ENCODE data around the gene OAS2.
A peak's percentile ranks its signal among the peaks of the same experiment; 100 is the strongest.

Gene OAS2, protein sequence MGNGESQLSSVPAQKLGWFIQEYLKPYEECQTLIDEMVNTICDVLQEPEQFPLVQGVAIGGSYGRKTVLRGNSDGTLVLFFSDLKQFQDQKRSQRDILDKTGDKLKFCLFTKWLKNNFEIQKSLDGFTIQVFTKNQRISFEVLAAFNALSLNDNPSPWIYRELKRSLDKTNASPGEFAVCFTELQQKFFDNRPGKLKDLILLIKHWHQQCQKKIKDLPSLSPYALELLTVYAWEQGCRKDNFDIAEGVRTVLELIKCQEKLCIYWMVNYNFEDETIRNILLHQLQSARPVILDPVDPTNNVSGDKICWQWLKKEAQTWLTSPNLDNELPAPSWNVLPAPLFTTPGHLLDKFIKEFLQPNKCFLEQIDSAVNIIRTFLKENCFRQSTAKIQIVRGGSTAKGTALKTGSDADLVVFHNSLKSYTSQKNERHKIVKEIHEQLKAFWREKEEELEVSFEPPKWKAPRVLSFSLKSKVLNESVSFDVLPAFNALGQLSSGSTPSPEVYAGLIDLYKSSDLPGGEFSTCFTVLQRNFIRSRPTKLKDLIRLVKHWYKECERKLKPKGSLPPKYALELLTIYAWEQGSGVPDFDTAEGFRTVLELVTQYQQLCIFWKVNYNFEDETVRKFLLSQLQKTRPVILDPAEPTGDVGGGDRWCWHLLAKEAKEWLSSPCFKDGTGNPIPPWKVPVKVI

DNA sequence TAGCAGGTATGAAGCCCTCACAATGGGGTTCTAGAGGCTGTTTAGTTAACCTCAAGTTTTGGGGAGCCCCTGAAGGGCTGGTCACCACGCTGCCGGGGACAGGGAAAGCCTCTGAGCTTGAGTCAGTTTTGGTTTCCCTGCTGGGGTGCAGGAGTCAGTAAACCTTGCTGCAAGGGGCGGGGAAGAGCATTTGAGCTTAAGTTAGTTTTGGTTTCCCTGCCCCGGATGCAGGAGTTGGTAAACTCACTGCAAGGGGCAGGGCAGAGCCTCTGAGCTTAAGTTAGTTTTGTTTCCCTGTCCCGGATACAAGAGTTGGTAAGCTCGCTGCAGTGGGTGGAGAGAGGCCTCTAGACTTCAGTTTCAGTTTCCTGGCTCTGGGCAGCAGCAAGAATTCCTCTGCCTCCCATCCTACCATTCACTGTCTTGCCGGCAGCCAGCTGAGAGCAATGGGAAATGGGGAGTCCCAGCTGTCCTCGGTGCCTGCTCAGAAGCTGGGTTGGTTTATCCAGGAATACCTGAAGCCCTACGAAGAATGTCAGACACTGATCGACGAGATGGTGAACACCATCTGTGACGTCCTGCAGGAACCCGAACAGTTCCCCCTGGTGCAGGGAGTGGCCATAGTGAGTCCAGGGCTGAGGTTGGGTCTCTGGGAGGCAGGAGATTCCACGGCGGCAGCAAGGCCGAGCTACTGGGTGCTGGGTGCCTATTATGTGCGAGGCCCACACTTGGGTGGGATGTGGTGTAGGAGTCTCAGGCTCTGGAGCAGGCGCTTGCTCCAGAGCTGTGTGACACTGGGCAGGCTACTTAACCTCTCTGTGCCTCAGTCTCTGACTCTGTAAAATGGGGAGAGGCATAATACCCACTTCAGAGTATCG, at the start of gene OAS2:
OAS2 (plus strand) TSS at position 357 of the 878 bp plus-strand sequence; CDS start at position 447, 90 bp downstream.
- Mint-ChIP-seq H3K4me3 (peak within 1 kb of the TSS; percentile 100), H3K27ac (ENCODE audit: low read depth) (peak within 1 kb of the TSS; percentile 97), H3K9me3 (no peaks in the 10 kb centered on the region), H3K36me3 (ENCODE audit: insufficient read depth) (peaks cover 9% of the 10 kb centered on the region), H3K4me1 (peaks cover 57% of the 10 kb centered on the region), H3K27me3 (no peaks in the 10 kb centered on the region)
- peak; percentile 52 to 74 for DNase-seq (ENCODE audit: low spot score in 2 of 2)
- ATAC-seq (replicated peaks; ENCODE audit: extremely low read depth, poor library complexity, severe bottlenecking): peak; percentile 95

DNA sequence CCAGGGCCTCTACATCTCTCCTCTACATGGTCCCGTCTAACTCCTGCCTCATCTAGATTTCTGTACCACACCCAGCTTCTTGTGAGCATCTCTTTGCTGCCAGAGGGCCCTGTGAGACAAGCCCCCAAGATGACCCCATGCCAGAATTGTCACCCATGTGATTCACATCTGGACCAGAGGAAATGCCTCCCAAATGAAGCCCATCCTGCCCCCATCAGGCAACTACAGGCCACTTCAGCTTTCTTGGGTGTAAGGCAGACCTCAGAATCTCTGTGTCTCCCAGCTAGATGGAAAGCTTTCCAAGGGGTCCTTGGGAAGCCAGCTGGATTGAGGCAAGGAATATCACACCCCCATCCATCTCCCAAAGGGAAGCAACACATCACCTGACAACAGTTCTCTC, 49.3 kb upstream of the OAS2 start:
- Mint-ChIP-seq H3K36me3 (ENCODE audit: insufficient read depth) (no peaks in the 10 kb centered on the region), H3K27ac (ENCODE audit: low read depth) (no peak overlapping the region), H3K27me3 (no peaks in the 10 kb centered on the region), H3K4me1 (peaks cover 6% of the 10 kb centered on the region), H3K9me3 (no peaks in the 10 kb centered on the region), H3K4me3 (no peak overlapping the region)
- no peak for ATAC-seq (replicated peaks; ENCODE audit: extremely low read depth, poor library complexity, severe bottlenecking)
- DNase-seq (ENCODE audit: low spot score in 2 of 2): no peak

GRCh38 chr12:112929715-112930114, 48.6 kb upstream of the OAS2 start:
- H3K27ac Mint-ChIP-seq (ENCODE audit: low read depth): no peak overlapping the region

GRCh38 chr12:112930350-112930749, 48.0 kb upstream of the OAS2 start:
- no peaks in the 10 kb centered on the region for H3K27me3 Mint-ChIP-seq
- DNase-seq (ENCODE audit: low spot score in 2 of 2) (no peak), ATAC-seq (replicated peaks; ENCODE audit: extremely low read depth, poor library complexity, severe bottlenecking) (no peak)
- H3K9me3 Mint-ChIP-seq: no peaks in the 10 kb centered on the region
- H3K4me1 Mint-ChIP-seq: peaks cover 6% of the 10 kb centered on the region
- no peak overlapping the region for H3K27ac Mint-ChIP-seq (ENCODE audit: low read depth)
- no peaks in the 10 kb centered on the region for H3K36me3 Mint-ChIP-seq (ENCODE audit: insufficient read depth)
- H3K4me3 Mint-ChIP-seq: no peak overlapping the region

More at GRCh38 chr12:112929715-112930114, 48.6 kb upstream of the OAS2 start:
- no peak for ATAC-seq (replicated peaks; ENCODE audit: extremely low read depth, poor library complexity, severe bottlenecking)
- Mint-ChIP-seq H3K4me1 (peaks cover 6% of the 10 kb centered on the region), H3K27me3 (no peaks in the 10 kb centered on the region), H3K9me3 (no peaks in the 10 kb centered on the region), H3K4me3 (no peak overlapping the region), H3K36me3 (ENCODE audit: insufficient read depth) (no peaks in the 10 kb centered on the region)
- DNase-seq (ENCODE audit: low spot score in 2 of 2): no peak

DNA sequence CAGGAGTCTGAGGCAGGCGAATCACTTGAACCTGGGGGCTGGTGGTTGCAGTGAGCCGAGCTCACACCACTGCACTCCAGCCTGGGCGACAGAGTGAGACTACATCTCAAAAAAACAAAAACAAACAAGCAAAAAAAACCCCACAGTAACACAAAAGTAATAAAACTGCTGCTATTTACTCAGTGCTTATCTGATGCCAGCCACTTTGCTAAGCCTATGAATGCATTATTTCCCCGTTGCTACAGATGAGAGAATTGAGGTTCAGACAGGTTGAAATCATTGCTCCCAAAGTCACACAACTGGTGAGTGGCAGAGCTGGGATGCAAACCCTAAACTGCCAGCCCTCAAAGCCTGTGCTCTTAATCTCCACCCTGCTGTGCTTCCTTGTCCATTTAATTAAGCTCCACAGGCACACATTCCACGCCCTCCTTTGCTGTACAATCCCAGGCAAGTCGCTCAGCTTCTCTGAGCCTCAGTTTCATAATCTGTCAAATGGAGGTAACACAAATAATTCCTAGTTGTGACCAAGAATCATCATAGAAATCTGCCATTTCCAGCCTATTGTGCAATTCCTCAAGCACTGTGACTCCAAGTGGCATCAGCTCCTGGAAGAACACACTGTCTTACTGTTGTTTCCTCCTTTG, 45.7 kb upstream of the OAS2 start:
- Mint-ChIP-seq H3K4me3 (no peak overlapping the region), H3K36me3 (ENCODE audit: insufficient read depth) (no peaks in the 10 kb centered on the region), H3K9me3 (no peaks in the 10 kb centered on the region), H3K27ac (ENCODE audit: low read depth) (no peak overlapping the region), H3K27me3 (no peaks in the 10 kb centered on the region), H3K4me1 (peaks cover 6% of the 10 kb centered on the region)
- ATAC-seq (replicated peaks; ENCODE audit: extremely low read depth, poor library complexity, severe bottlenecking): no peak
- no peak for DNase-seq (ENCODE audit: low spot score in 2 of 2)

GRCh38 chr12:112933129-112933505, 45.2 kb upstream of the OAS2 start:
- H3K27ac Mint-ChIP-seq (ENCODE audit: low read depth): no peak overlapping the region
- ATAC-seq (replicated peaks; ENCODE audit: extremely low read depth, poor library complexity, severe bottlenecking) (no peak), DNase-seq (ENCODE audit: low spot score in 2 of 2) (no peak)
- no peak overlapping the region for H3K4me3 Mint-ChIP-seq
- H3K4me1 Mint-ChIP-seq: peaks cover 10% of the 10 kb centered on the region
- H3K27me3 Mint-ChIP-seq: no peaks in the 10 kb centered on the region
- peaks cover 4% of the 10 kb centered on the region for H3K36me3 Mint-ChIP-seq (ENCODE audit: insufficient read depth)
- H3K9me3 Mint-ChIP-seq: no peaks in the 10 kb centered on the region

DNA sequence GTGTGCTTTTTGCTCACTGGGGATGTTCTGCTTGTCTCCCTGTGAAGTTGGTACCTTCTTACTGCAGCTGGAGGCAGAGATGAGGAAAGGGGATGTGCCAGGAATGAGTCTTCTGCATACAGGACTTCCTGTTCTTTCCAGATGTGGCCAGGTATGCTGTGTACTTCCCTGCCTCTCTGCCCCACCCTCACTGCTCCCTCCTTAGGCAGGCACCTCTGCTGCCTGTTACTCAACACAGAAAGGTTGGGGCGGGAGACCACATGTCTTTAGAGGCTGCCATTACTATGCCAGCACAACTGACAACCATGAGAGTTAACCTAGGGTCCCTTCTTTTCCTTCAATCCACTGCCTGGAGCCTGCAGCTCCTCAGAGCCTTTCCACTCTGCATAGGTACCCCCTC, 42.1 kb upstream of the OAS2 start:
- Mint-ChIP-seq H3K27ac (ENCODE audit: low read depth) (no peak overlapping the region), H3K9me3 (no peaks in the 10 kb centered on the region), H3K4me3 (no peak overlapping the region), H3K4me1 (peaks cover 30% of the 10 kb centered on the region), H3K36me3 (ENCODE audit: insufficient read depth) (peaks cover 7% of the 10 kb centered on the region), H3K27me3 (no peaks in the 10 kb centered on the region)
- ATAC-seq (replicated peaks; ENCODE audit: extremely low read depth, poor library complexity, severe bottlenecking) (no peak), DNase-seq (ENCODE audit: low spot score in 2 of 2) (no peak)

- DNase-seq (ENCODE audit: low spot score in 2 of 2) (no peak), ATAC-seq (replicated peaks; ENCODE audit: extremely low read depth, poor library complexity, severe bottlenecking) (no peak)
- Mint-ChIP-seq H3K4me1 (peaks cover 30% of the 10 kb centered on the region), H3K36me3 (ENCODE audit: insufficient read depth) (peaks cover 7% of the 10 kb centered on the region), H3K27me3 (no peaks in the 10 kb centered on the region), H3K4me3 (peak overlapping the region; percentile 82), H3K27ac (ENCODE audit: low read depth) (peak overlapping the region; percentile 80), H3K9me3 (no peaks in the 10 kb centered on the region)
Measured at GRCh38 chr12:112936927-112937326, 41.4 kb upstream of the OAS2 start.

DNA sequence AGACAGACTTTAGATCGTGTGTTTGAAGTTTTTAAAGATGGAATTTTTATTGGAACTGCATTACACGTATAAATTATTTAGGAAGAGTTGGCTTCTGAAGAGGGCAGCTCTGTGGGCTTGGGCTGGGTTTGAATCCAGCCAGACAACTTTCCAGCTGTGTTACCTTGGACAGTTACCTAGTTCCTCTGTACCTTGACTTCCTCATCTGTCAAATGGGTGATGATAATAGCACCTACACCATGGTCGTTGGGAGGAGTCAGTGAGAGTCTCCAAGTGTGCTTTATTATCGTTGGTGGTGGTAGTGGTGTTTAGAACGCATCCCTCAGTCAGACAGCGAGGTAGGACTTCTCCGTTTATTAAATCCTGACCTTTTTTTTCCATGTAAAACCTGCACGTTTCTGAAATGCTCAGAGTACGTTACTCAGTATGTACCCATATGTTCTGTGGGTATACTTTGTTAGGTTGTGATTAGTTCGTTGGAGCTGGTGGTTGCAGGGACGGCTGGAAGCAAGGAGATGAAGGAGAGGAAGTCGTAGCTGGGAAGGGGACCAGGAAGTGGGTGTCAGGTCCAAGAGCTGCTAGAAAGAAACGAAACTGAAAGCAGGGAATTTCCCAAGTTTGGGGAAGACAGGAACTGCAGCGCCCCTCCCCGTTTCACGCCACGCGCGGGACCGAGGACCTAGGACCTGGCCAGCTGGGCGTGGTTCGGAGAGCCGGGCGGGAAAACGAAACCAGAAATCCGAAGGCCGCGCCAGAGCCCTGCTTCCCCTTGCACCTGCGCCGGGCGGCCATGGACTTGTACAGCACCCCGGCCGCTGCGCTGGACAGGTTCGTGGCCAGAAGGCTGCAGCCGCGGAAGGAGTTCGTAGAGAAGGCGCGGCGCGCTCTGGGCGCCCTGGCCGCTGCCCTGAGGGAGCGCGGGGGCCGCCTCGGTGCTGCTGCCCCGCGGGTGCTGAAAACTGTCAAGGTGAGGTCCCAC, 40.3 kb upstream of the OAS2 start, which contains the start of gene OAS3:
OAS3 (plus strand) TSS at position 734 of the 979 bp plus-strand sequence; CDS start at position 791, 57 bp downstream.
- Mint-ChIP-seq H3K27ac (ENCODE audit: low read depth) (peak within 1 kb of the TSS; percentile 80), H3K4me3 (peak within 1 kb of the TSS; percentile 82), H3K9me3 (no peaks in the 10 kb centered on the region), H3K4me1 (peaks cover 30% of the 10 kb centered on the region), H3K27me3 (no peaks in the 10 kb centered on the region), H3K36me3 (ENCODE audit: insufficient read depth) (peaks cover 7% of the 10 kb centered on the region)
- DNase-seq (ENCODE audit: low spot score in 2 of 2) (peak; percentile 32 to 39), ATAC-seq (replicated peaks; ENCODE audit: extremely low read depth, poor library complexity, severe bottlenecking) (peak; percentile 59)

GRCh38 chr12:112938751-112939150, 39.6 kb upstream of the OAS2 start:
- ATAC-seq (replicated peaks; ENCODE audit: extremely low read depth, poor library complexity, severe bottlenecking): no peak

DNA sequence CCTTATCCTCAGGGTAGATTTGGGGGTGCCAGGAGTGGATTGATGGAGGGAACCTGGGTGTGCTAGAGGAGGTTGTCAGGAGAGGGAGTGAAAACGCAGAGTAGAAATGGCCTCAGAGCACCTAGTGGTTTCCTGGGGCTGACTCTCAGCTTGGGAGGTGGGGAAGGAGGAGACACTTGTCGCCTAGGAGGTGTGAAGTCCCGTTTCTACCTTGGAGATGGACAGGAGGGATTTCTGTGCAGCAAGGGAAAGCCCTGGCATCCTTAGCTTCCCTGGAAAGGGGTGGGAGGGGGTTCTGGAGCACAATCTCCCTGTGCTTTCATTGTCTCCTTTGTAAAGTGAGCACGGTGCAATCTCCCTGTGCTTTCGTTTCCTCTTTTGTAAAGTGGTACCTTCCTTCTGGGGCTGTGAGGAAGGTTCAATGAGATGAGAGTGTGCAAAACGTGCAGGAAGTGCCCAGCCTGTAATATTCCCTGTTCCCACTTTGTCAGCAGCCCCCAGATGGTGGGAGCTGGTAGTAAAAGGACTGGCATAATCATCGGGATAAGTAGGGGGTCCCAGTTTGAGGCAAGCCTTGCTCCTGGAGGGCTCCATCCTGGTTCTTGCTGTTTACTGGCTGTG, 38.4 kb upstream of the OAS2 start:
- no peaks in the 10 kb centered on the region for H3K27me3 Mint-ChIP-seq
- H3K9me3 Mint-ChIP-seq: no peaks in the 10 kb centered on the region
- ATAC-seq (replicated peaks; ENCODE audit: extremely low read depth, poor library complexity, severe bottlenecking) (peak; percentile 28), DNase-seq (ENCODE audit: low spot score in 2 of 2) (no peak)
- H3K4me1 Mint-ChIP-seq: peaks cover 39% of the 10 kb centered on the region
- peak overlapping the region; percentile 80 for H3K27ac Mint-ChIP-seq (ENCODE audit: low read depth)
- peak overlapping the region; percentile 82 for H3K4me3 Mint-ChIP-seq
- peaks cover 8% of the 10 kb centered on the region for H3K36me3 Mint-ChIP-seq (ENCODE audit: insufficient read depth)

More at GRCh38 chr12:112938751-112939150, 39.6 kb upstream of the OAS2 start:
- Mint-ChIP-seq H3K4me3 (peak overlapping the region; percentile 82), H3K4me1 (peaks cover 30% of the 10 kb centered on the region), H3K36me3 (ENCODE audit: insufficient read depth) (peaks cover 7% of the 10 kb centered on the region), H3K9me3 (no peaks in the 10 kb centered on the region), H3K27ac (ENCODE audit: low read depth) (peak overlapping the region; percentile 80), H3K27me3 (no peaks in the 10 kb centered on the region)
- DNase-seq (ENCODE audit: low spot score in 2 of 2): no peak
